ENCODE measurements around the gene HSD3B7. TPM values are rescaled to one million over a fixed set of nuclear protein-coding genes. Genes with fewer than 3 reads are reported as not detected.

HSD3B7 gene
- total RNA-seq, 1 donor from 2014 or later = 11.5 TPM

DNA sequence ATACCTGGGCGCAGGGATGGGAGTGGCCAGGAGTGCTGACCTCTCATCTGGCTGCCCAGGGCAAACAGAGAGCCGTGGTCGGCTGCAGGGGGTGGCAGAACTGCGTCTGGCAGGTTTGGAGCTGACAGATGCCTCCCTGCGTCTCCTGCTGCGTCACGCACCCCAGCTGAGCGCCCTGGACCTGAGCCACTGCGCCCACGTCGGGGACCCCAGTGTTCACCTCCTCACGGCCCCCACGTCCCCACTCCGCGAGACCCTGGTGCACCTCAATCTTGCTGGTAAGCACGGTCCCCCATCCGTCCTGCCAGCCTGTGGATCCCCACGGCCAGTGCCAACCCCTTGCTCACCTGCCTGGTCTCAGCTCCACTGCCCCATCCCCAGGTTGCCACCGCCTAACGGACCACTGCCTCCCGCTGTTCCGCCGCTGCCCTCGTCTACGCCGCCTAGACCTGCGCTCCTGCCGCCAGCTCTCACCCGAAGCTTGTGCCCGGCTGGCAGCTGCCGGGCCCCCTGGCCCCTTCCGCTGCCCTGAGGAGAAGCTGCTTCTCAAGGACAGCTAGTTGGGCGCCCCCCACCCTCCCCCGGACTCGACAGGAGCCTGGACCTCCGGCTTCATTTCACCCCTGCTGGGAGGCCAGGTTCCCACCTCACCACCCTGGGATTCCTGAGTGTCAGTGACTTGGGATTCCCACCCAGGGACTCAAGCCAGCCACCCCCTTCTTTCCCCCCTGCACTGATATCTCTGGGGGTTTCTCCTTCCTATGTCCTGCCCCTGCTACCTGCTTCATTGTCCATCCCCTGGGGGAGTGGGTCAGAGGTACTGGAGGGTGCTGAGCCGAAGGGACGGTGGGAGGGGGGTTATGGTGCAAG, 38.1 kb upstream of the HSD3B7 start:
- TF ChIP-seq, protein P1, sequence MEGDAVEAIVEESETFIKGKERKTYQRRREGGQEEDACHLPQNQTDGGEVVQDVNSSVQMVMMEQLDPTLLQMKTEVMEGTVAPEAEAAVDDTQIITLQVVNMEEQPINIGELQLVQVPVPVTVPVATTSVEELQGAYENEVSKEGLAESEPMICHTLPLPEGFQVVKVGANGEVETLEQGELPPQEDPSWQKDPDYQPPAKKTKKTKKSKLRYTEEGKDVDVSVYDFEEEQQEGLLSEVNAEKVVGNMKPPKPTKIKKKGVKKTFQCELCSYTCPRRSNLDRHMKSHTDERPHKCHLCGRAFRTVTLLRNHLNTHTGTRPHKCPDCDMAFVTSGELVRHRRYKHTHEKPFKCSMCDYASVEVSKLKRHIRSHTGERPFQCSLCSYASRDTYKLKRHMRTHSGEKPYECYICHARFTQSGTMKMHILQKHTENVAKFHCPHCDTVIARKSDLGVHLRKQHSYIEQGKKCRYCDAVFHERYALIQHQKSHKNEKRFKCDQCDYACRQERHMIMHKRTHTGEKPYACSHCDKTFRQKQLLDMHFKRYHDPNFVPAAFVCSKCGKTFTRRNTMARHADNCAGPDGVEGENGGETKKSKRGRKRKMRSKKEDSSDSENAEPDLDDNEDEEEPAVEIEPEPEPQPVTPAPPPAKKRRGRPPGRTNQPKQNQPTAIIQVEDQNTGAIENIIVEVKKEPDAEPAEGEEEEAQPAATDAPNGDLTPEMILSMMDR (IDR thresholded peaks at IDR 0.05; ENCODE audit: insufficient read depth, low read length, poor library complexity, severe bottlenecking) = no peak
- Histone ChIP-seq H3K27me3 (ENCODE audit: control insufficient read depth, insufficient read depth, low read length) (no peaks in the 10 kb centered on the region), H3K4me3 (ENCODE audit: low read depth, low read length) (no peak overlapping the region), H3K36me3 (ENCODE audit: control insufficient read depth, insufficient read depth, low read length) (peaks cover 7% of the 10 kb centered on the region)
- DNase-seq (ENCODE audit: low read depth) = no peak

DNA sequence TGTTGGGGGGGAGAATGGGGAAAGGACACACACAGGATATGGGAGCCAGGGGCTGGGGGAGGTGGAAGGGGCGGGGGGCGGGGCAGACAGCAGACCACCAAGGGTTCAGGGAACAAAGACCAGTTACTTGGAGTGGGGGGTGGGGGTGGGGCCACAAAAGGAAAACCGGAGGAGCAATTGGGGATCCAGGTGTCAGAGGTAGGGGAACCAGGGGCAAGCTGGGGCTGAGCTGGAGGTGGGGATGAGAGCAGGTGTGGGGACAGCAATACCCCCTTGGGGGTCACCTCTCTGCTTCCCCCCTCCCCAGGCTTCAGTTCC, 37.5 kb upstream of the HSD3B7 start:
- no peak overlapping the region for H3K4me3 ChIP-seq (ENCODE audit: low read depth, low read length)
- no peaks in the 10 kb centered on the region for H3K27me3 ChIP-seq (ENCODE audit: control insufficient read depth, insufficient read depth, low read length)
- no peak for DNase-seq (ENCODE audit: low read depth)
- peaks cover 7% of the 10 kb centered on the region for H3K36me3 ChIP-seq (ENCODE audit: control insufficient read depth, insufficient read depth, low read length)
- TF ChIP-seq, protein P1 (IDR thresholded peaks at IDR 0.05; ENCODE audit: insufficient read depth, low read length, poor library complexity, severe bottlenecking) = no peak

DNA sequence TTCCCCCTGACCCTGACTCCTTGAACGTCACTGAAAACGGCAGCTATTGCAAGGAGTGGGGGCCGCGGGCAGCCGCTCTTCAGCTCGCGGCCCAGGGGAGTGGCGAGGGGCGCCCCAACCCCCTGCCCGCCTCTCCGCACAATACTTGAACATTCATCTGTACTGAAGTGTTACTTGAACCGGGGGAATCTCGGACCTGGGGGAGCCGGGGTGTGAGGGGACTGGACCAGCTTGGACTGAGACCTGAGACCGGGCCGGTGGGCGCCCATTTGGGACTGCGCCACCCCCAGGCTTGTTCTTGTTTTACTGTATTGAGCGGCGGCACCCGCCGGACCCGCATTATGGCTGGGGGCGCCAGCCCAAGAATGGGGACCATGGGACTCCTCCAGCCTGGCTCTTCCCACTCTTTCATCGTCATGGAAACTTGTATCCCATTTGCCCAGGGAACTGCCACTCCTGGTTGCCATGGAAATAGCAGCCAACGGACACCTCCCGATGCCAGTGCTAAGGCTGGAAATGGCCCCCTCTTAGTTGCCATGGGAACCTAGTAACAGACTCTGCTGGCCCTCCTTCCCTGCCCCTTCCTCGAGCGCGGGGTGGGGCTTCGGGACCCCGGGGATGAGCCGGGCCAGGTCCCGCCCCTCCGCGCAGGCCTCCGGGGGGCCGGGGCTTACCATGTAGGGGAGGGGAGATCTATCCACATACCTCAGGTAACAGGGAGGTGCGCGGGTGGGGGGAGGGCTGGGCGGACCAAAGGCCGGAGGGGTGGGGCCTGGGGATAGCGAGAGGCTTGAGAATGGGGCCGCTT, 36.9 kb upstream of the HSD3B7 start:
- peak overlapping the region; percentile 78 for H3K4me3 ChIP-seq (ENCODE audit: low read depth, low read length)
- H3K36me3 ChIP-seq (ENCODE audit: control insufficient read depth, insufficient read depth, low read length) = peaks cover 5% of the 10 kb centered on the region

DNA sequence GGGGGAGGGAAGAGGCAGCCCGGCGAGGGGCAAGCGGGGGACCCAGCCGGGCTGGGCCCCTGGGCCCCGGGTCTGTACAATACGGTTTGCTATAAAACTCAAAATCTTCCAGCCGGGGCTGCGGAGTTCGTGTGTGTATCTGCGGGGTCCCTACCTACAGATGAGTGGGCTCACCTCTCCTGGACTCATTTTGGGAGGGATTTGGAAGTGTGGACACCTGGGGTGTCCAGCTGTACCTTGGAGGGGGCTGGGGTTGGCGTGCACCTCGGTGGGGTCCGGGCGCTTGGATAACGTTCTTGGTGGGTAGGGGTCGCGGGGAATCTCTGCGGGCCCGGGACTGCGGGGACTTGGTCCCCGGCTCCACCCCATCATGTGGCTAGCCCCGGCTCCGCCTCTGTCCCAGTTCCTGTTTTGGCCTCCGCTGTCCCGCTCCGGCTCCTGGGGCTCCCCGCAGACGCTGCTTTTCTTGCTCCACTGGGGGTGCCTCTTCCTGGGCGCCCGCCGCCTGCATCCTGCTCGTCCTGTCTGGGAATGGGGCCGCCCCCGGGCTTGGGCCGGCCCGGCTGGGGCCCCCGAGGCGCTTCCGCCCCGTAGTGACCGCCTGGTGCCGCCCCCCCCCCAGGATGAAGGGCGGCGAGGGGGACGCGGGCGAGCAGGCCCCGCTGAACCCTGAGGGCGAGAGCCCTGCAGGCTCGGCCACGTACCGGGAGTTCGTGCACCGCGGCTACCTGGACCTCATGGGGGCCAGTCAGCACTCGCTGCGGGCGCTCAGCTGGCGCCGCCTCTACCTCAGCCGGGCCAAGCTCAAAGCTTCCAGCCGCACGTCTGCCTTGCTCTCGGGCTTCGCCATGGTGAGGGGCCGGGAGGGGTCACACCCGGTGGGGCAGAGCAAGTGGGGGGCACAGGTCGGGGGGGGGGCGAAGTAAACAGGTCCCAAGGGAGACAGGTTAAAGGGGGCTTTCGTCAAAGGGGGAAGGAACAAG, 36.0 kb upstream of the HSD3B7 start, which contains the start of gene ORAI3:
Gene ORAI3, plus strand, starts transcription at position 402 of the 983 bp plus-strand sequence. Its CDS starts 222 bp downstream, at position 624.
- H3K27me3 ChIP-seq (ENCODE audit: control insufficient read depth, insufficient read depth, low read length) = no peaks in the 10 kb centered on the region
- H3K4me3 ChIP-seq (ENCODE audit: low read depth, low read length) = peak within 1 kb of the TSS; percentile 78
- DNase-seq (ENCODE audit: low read depth) = no peak
- TF ChIP-seq, protein P1 (IDR thresholded peaks at IDR 0.05; ENCODE audit: insufficient read depth, low read length, poor library complexity, severe bottlenecking) = no peak
- peaks cover 5% of the 10 kb centered on the region for H3K36me3 ChIP-seq (ENCODE audit: control insufficient read depth, insufficient read depth, low read length)

More for the DNA sequence above, 36.9 kb upstream of the HSD3B7 start:
- peak; percentile 96 for DNase-seq (ENCODE audit: low read depth)
- no peaks in the 10 kb centered on the region for H3K27me3 ChIP-seq (ENCODE audit: control insufficient read depth, insufficient read depth, low read length)
- TF ChIP-seq, protein P1 (IDR thresholded peaks at IDR 0.05; ENCODE audit: insufficient read depth, low read length, poor library complexity, severe bottlenecking) = no peak

Data from kidney epithelial cell (primary cell).